IPS-18a (cell line): Measurements from ENCODE around the gene ASIC2.

Experiments
- H3K27ac ChIP-seq: one replicate; pipeline ENCODE4 v1.5.1; 2013; ENCODE audit warnings: low read length
- H3K27me3 ChIP-seq: one replicate; pipeline ENCODE4 v1.6.1; 2013; ENCODE audit warnings: mild to moderate bottlenecking, low read length; ENCODE audit not compliant: control insufficient read depth, insufficient read depth
- H3K36me3 ChIP-seq: one replicate; pipeline ENCODE4 v1.6.1; 2013; ENCODE audit warnings: low read depth, low read length; ENCODE audit not compliant: control insufficient read depth
- H3K4me1 ChIP-seq: one replicate; pipeline ENCODE4 v1.6.1; 2013; ENCODE audit warnings: low read depth, low read length; ENCODE audit not compliant: control insufficient read depth
- H3K4me3 ChIP-seq: one replicate; pipeline ENCODE4 v1.5.1; 2013; ENCODE audit warnings: low read length
- H3K9ac ChIP-seq: one replicate; pipeline ENCODE4 v1.6.1; 2013; ENCODE audit warnings: mild to moderate bottlenecking, low read length, moderate library complexity
- H3K9me3 ChIP-seq: one replicate; pipeline ENCODE4 v1.6.1; 2013; ENCODE audit warnings: low read depth, low read length; ENCODE audit not compliant: control insufficient read depth

The ASIC2 gene

DNA sequence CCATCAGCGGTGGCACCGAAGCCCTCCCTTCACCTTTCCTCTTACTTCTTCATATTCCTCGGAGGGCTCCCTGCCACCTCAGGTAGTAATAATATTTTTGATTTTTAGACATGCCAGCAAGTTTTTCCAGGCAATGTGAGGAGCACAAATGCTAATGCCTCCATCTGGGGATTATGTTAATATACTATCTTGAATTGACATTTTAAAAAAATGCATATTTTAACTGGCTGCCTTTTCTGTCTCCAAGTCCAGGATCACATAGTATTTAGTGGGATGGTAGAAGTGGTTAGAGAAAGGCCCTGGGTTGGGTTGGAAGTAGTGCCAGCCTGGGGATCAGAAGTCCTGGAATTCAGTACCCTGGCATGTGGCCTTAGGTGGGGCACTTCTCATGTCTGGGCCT is 154.5 kb downstream of the ASIC2 start:
- peaks cover 12% of the 10 kb centered on the region for H3K4me1 ChIP-seq
- H3K27ac ChIP-seq, result no peak overlapping the region
- H3K27me3 ChIP-seq, result no peaks in the 10 kb centered on the region
- no peak overlapping the region for H3K4me3 ChIP-seq
- H3K9ac ChIP-seq, result no peak overlapping the region
- H3K36me3 ChIP-seq, result no peaks in the 10 kb centered on the region
- no peaks in the 10 kb centered on the region for H3K9me3 ChIP-seq

DNA sequence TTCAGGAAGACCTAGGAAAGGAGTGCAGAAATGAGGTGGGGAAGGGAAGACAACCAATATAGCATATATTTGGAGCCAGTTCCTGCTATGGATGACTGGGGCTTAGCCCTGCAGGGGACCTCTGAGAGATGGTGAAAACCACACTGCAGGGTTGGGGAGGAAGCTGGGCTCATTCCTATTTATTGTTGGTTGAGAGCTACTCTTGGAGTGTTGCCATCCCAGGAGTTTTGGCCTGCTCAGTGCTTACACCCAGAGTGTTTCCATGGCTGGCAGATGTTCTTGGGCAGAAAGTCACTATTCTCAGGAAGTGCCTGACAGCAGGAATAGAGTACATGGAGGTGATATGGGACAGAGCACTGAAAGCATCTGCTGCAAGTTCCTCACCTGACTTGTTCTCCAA is 155.7 kb downstream of the ASIC2 start:
- Histone ChIP-seq H3K9me3 (no peaks in the 10 kb centered on the region), H3K4me3 (no peak overlapping the region), H3K27me3 (no peaks in the 10 kb centered on the region), H3K27ac (no peak overlapping the region), H3K4me1 (peaks cover 12% of the 10 kb centered on the region), H3K36me3 (no peaks in the 10 kb centered on the region), H3K9ac (no peak overlapping the region)

DNA sequence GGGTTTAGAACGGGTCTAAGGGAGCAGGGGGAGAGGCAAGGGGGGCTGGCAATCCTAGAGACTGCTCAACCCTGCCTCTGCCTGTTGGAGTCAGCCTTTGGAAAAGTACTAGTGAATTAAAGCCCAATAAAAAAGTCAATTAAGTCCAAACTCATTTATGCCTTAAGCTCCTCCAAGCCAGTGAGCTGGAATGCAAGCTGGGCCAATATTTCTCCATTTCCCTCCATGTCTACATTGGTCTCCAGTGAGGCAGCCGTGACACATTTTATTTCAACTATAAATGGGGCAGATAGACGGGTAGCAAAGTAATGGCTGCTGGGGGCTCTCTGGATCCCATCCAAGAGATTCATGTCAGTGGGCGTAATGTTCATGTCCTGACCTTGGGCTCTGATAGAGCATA is 157.4 kb downstream of the ASIC2 start:
- Histone ChIP-seq H3K9ac (no peak overlapping the region), H3K4me3 (no peak overlapping the region)

DNA sequence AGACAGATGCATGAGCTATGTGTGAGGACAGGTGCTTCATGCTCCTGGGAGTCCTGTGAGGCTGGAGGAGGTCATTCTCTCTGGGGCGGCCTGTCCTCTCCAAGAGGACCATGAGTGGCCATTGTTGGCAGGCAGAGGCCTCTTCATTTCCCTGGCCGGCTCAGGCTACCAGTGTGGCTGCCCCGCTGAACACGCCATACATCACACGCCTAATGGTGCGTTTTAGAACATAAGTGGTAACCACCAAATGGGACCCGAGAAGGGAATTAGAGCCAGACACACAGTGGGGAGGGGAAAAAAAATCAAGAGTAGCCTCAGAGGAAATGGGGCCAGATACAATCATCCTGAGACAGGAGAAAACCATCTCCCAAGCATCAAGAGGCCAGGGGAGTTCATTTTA is 161.5 kb downstream of the ASIC2 start:
- Histone ChIP-seq H3K4me3 (no peak overlapping the region), H3K27me3 (no peaks in the 10 kb centered on the region), H3K9ac (no peak overlapping the region), H3K9me3 (no peaks in the 10 kb centered on the region), H3K4me1 (no peaks in the 10 kb centered on the region), H3K36me3 (no peaks in the 10 kb centered on the region), H3K27ac (no peak overlapping the region)

More for the DNA sequence above, 157.4 kb downstream of the ASIC2 start:
- H3K27ac ChIP-seq, result no peak overlapping the region
- no peaks in the 10 kb centered on the region for H3K27me3 ChIP-seq
- no peaks in the 10 kb centered on the region for H3K36me3 ChIP-seq
- no peaks in the 10 kb centered on the region for H3K9me3 ChIP-seq
- peaks cover 11% of the 10 kb centered on the region for H3K4me1 ChIP-seq

DNA sequence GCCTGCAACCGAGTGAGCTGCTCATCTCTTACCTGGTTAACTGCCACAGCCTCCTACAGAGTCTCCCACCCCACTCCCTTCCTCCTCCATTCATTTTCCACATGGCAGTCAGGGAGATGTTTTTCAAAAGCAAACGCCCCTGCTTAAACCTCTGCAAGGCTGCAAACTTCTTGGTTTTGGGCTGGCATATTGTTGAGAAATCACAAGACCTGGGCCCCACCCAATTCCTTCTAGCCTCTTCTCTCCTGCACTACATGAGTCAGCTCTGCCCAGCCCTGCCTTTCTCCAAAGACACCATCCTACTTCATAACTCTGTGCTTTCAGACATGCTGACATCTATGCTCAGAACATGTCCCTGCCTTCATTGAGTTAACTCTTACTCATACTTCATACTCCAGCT is 165.4 kb downstream of the ASIC2 start:
- Histone ChIP-seq H3K27ac (no peak overlapping the region), H3K4me1 (no peaks in the 10 kb centered on the region), H3K4me3 (no peak overlapping the region), H3K27me3 (no peaks in the 10 kb centered on the region), H3K9me3 (no peaks in the 10 kb centered on the region), H3K36me3 (no peaks in the 10 kb centered on the region), H3K9ac (no peak overlapping the region)

DNA sequence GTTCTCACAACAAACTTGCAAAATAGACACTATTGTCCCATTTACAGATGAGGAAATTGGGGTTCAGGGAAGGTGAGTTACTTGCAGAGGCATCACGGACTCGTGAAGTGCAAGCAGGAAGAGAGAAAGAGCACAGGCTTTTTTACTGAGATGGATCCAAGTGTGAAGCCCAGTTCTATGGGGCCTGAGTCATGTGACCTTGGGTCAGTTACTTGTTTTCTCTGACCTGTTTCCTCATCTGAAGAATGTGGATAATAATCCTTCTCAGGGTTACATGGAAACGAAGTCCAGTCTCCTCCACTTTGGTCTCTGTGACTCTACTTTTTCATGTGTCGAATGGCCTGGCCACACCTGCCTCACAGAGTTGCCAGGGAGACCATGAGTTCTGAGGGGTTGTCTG is 167.0 kb downstream of the ASIC2 start:
- Histone ChIP-seq H3K4me3 (no peak overlapping the region), H3K9me3 (no peaks in the 10 kb centered on the region), H3K27ac (no peak overlapping the region), H3K27me3 (no peaks in the 10 kb centered on the region), H3K4me1 (no peaks in the 10 kb centered on the region), H3K9ac (no peak overlapping the region), H3K36me3 (no peaks in the 10 kb centered on the region)

DNA sequence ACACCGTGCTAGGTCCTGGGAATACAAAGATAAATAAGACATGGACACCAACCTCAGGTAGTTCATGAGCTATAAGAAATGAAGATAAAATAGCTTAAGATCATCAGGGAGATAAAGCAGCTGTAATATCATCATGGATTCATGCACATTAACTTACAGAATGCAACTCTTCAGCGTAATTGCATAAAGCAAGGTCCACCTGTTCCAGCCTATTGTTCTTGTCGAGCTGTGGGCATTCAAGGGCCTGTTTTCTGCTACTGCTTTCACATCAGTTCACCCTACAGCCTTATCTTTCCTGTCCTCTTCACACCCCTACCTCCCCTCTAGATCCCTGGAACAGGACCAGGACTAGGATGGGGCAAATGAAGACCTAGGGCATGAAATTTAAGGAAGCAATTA is 167.5 kb downstream of the ASIC2 start:
- H3K4me1 ChIP-seq, result no peaks in the 10 kb centered on the region
- H3K9me3 ChIP-seq, result no peaks in the 10 kb centered on the region
- no peak overlapping the region for H3K4me3 ChIP-seq
- no peak overlapping the region for H3K9ac ChIP-seq
- H3K27ac ChIP-seq, result no peak overlapping the region
- H3K36me3 ChIP-seq, result no peaks in the 10 kb centered on the region
- no peaks in the 10 kb centered on the region for H3K27me3 ChIP-seq

DNA sequence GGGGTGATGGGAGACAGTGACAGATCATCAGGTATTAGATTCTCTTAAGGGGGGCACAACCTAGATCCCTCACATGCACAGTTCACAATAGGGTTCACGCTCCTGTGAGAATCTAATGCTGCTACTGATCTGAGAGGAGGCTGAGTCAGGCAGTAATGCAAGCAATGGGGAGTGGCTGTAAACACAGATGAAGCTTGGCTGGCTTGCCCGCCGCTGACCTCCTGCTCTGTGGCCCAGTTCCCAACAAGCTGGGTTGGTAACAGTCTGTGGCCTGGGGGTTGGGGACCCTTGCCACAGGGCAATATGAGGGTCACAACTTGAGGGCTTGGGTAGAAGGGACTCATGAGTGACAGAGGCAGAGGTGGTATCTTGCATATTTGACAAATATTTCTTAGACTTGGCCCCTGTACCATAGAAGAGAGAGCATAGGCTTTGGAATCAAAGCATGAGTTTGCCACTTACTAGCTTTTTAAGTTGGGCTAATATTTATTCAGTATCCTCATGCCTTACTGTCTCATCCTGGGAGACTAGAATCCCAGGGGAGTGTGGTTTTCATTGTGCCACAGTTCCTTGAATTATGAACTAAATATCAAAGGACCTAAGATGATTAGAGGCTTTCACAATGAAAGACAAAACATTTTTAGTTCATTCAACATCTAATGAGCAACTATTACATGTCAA is 168.1 kb downstream of the ASIC2 start:
- Histone ChIP-seq H3K36me3 (no peaks in the 10 kb centered on the region), H3K27ac (no peak overlapping the region), H3K4me1 (no peaks in the 10 kb centered on the region), H3K4me3 (no peak overlapping the region), H3K27me3 (no peaks in the 10 kb centered on the region), H3K9ac (no peak overlapping the region), H3K9me3 (no peaks in the 10 kb centered on the region)

DNA sequence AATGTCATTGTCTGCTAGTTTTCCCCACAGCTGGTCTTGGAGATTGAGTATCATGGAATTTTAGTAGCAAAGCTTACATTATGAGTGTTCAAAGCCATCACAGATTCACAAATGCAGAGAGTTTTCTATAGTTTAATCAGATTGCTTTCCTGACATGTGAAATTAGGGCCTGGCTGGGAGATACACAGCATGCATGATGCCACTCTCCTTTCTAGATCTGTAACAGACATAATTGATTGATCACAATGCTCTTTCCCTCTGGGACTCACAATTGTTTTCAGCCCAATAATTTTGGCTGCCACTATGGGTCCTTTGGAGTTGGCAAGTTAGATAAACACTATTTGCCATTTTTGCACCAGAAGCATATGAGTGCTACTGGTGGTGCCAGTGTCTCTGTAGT is 168.9 kb downstream of the ASIC2 start:
- Histone ChIP-seq H3K36me3 (no peaks in the 10 kb centered on the region), H3K9me3 (no peaks in the 10 kb centered on the region), H3K4me3 (no peak overlapping the region), H3K27ac (no peak overlapping the region), H3K27me3 (no peaks in the 10 kb centered on the region), H3K4me1 (no peaks in the 10 kb centered on the region), H3K9ac (no peak overlapping the region)

DNA sequence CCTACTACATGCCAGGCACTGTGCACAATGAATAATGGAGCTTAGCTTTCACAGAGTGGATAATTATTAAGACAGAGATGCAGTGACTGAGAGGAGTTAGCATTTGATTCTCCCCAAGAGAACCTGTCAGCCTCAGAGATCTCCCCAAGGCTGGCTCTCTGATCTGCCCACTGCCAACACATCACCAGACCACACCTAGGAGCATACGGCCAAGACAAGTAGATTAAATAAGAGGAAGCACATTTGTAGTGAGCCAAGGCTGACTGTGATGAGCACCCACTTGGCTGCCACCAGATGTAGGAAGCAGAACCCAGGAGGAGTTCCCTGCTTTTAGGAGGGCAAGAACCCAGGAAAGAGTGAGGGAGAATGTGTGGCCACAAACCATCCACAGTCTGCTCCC is 171.3 kb downstream of the ASIC2 start:
- H3K4me3 ChIP-seq, result no peak overlapping the region
- no peaks in the 10 kb centered on the region for H3K36me3 ChIP-seq
- no peak overlapping the region for H3K27ac ChIP-seq
- no peaks in the 10 kb centered on the region for H3K9me3 ChIP-seq
- H3K4me1 ChIP-seq, result no peaks in the 10 kb centered on the region
- no peaks in the 10 kb centered on the region for H3K27me3 ChIP-seq
- no peak overlapping the region for H3K9ac ChIP-seq

DNA sequence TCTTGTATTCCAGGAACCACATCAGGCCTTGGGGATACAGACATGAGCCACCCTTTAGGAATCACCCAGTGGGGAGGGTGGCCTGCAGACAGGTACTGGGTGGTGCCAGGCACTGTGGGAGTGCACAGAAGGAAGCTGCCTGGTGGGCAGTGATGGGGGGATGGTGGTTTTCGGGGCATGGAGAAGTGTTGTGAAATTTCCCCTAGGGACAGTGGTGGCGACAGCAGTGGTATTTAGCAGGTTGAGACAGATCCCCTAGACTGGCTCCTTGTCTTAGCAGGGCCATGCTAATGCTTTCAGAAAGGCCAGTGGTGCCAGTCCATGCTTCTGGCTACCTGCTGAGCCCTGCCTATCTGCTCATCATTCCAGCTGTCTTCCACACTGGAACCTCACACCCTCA is 171.8 kb downstream of the ASIC2 start:
- no peak overlapping the region for H3K4me3 ChIP-seq
- H3K27me3 ChIP-seq, result no peaks in the 10 kb centered on the region
- H3K9ac ChIP-seq, result no peak overlapping the region
- no peaks in the 10 kb centered on the region for H3K36me3 ChIP-seq
- H3K4me1 ChIP-seq, result no peaks in the 10 kb centered on the region
- H3K27ac ChIP-seq, result no peak overlapping the region
- H3K9me3 ChIP-seq, result no peaks in the 10 kb centered on the region

DNA sequence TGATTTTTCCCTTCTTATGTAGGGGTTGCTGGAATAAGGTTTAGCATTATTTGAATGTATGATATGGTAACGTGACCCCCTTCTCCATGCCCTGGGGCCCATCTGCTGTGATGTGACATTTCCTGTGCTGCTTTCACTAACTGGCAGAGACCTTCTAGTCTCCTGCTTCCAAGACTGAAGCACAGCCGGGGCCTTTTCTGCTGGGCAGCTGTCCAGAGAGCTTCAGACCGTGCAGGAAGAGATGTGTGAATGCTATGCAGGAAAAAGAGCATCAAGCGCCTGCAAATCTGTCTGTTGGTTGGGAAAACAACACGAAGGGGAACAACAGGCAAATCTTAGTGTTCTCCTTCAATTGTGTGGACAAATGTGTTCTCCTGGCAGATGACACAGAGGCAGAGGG is 173.0 kb downstream of the ASIC2 start:
- H3K27ac ChIP-seq, result no peak overlapping the region
- no peaks in the 10 kb centered on the region for H3K4me1 ChIP-seq
- no peak overlapping the region for H3K9ac ChIP-seq
- no peaks in the 10 kb centered on the region for H3K36me3 ChIP-seq
- no peak overlapping the region for H3K4me3 ChIP-seq
- H3K27me3 ChIP-seq, result no peaks in the 10 kb centered on the region
- H3K9me3 ChIP-seq, result no peaks in the 10 kb centered on the region
